ENCODE data around the gene DDOST. TPM values are rescaled to one million over a fixed set of nuclear protein-coding genes. Genes with fewer than 3 reads are reported as not detected.

Gene DDOST
- total and polyA plus RNA-seq, 10 of the 15 experiments (the other 5 are each of a cell fraction or from before 2014, with no cell fraction given): 100 to 274 (median 201) TPM

DNA sequence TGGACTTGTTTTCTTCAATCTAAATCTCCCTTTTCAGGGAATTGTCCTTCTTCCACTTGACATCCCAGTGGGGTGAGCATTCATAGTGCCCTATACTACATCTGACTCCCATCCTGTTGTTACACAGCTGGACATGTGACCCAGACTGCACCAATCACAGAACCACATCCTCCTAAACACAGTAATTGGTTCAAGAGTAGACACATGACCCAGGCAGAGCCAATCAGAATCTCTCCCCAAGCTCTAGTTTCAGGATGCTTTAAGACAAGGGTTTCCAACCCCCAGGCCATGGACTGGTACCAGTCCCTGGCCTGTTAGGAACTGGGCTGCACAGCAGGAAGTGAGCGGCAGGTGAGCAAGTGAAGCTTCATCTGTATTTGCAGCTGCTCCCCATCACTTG lies 5.6 kb upstream of the DDOST start:
- in situ Hi-C loops (cut with MboI): no loop called here
- Histone ChIP-seq H3K4me2 (ENCODE audit: control insufficient read depth, insufficient read depth) (no peak overlapping the region), H2AFZ (ENCODE audit: control insufficient read depth, low read depth, low read length) (no peak overlapping the region), H4K20me1 (ENCODE audit: control insufficient read depth, insufficient read depth) (no peaks in the 10 kb centered on the region), H3K9me3 (replicated peaks; ENCODE audit: control insufficient read depth, insufficient read depth, low read length) (no peaks in the 10 kb centered on the region), H3K9ac (ENCODE audit: control insufficient read depth, insufficient read depth, low read length) (no peak overlapping the region), H3K4me1 (ENCODE audit: control insufficient read depth, insufficient read depth, low read length) (no peaks in the 10 kb centered on the region), H3K27ac (ENCODE audit: control insufficient read depth, insufficient read depth) (no peak overlapping the region), H3K79me2 (ENCODE audit: control insufficient read depth, insufficient read depth, low read length) (peaks cover 1% of the 10 kb centered on the region; the same call in 1 of the 2 replicates), H3K36me3 (ENCODE audit: control insufficient read depth in 2 of 2, insufficient read depth in 2 of 2, low read length in 1 of 2) (no peaks in the 10 kb centered on the region), H3K4me3 (no peak overlapping the region), H3K27me3 (replicated peaks in 1 of 2; ENCODE audit: control insufficient read depth in 2 of 2, insufficient read depth in 2 of 2, low read length in 1 of 2) (no peaks in the 10 kb centered on the region)
- SMC1A ChIA-PET (ENCODE audit: uncharacterized antibody, unreplicated experiment): interaction anchor here (0.7 kb wide), 1 partner anchor 9 kb away, joined by 3 read pairs; no protein-coding TSS in a partner anchor
- DNase-seq (ENCODE audit: low read depth, low spot score) (peak; percentile 7), ATAC-seq (peak; percentile 83), FAIRE-seq (no peak)
- CTCF ChIA-PET: interaction anchor here (0.6 kb wide), 1 partner anchor 71 kb away, joined by 3 read pairs; no protein-coding TSS in a partner anchor
- BruUV-seq (replicated peaks): no TSS peak
- WGBS (ENCODE audit: insufficient coverage, insufficient replicate concordance, low lambda C conversion rate, missing lambda C conversion rate): 100% methylated on average over 1 of the region's 1 CpG
- RAD21 ChIA-PET (ENCODE audit: unreplicated experiment): no interaction called here
- intact Hi-C loops (cut with micrococcal nuclease; ENCODE audit: unreplicated experiment): no loop called here
- POLR2A ChIA-PET: no interaction called here
- TF ChIP-seq TBL1XR1 (IDR thresholded peaks at IDR 0.05; ENCODE audit: low read depth, low read length) (no peak), WRNIP1 (IDR thresholded peaks at IDR 0.05; ENCODE audit: borderline replicate concordance, low read depth, low read length) (no peak), MTA2 (IDR thresholded peaks at IDR 0.05; ENCODE audit: low read depth) (no peak), JUND (IDR thresholded peaks at IDR 0.05; ENCODE audit: low read depth, low read length) (no peak), NR2C2 (IDR thresholded peaks at IDR 0.05; ENCODE audit: borderline replicate concordance, control insufficient read depth, insufficient read length, low read depth) (no peak), SIX5 (IDR thresholded peaks at IDR 0.05; ENCODE audit: low read depth, low read length, severe bottlenecking) (no peak), NFXL1 (IDR thresholded peaks at IDR 0.05; ENCODE audit: borderline replicate concordance) (no peak), PKNOX1 (IDR thresholded peaks at IDR 0.05) (no peak), GABPA (IDR thresholded peaks at IDR 0.05; ENCODE audit: low read depth) (no peak), USF2 (IDR thresholded peaks at IDR 0.05; ENCODE audit: borderline replicate concordance, low read depth, low read length) (peak; percentile 50), CHD4 (IDR thresholded peaks at IDR 0.05) (no peak), ESRRA (IDR thresholded peaks at IDR 0.05; ENCODE audit: low read length) (no peak), CHD1 (IDR thresholded peaks at IDR 0.05; ENCODE audit: low read depth, low read length) (no peak), CREM (IDR thresholded peaks at IDR 0.05; ENCODE audit: low read depth) (no peak), EED (IDR thresholded peaks at IDR 0.05; ENCODE audit: low read depth) (no peak), RBBP5 (conservative IDR thresholded peaks at IDR 0.05) (no peak), ZNF24 (IDR thresholded peaks at IDR 0.05) (no peak), BMI1 (IDR thresholded peaks at IDR 0.05; ENCODE audit: borderline replicate concordance) (no peak), NFIC (IDR thresholded peaks at IDR 0.05; ENCODE audit: low read depth, low read length) (no peak), BRCA1 (IDR thresholded peaks at IDR 0.05; ENCODE audit: low read depth, low read length) (no peak), ZBTB4 (CRISPR knock-in tag; IDR thresholded peaks at IDR 0.05) (no peak)
- TF ChIP-seq, protein P1, sequence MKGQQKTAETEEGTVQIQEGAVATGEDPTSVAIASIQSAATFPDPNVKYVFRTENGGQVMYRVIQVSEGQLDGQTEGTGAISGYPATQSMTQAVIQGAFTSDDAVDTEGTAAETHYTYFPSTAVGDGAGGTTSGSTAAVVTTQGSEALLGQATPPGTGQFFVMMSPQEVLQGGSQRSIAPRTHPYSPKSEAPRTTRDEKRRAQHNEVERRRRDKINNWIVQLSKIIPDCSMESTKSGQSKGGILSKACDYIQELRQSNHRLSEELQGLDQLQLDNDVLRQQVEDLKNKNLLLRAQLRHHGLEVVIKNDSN (IDR thresholded peaks at IDR 0.05; ENCODE audit: borderline replicate concordance, extremely low read length, insufficient read depth, low read depth, low read length): peak; percentile 60
